OCI-LY7 (cell line): Measurements from ENCODE around the gene IL6. TPM values are rescaled to one million over a fixed set of nuclear protein-coding genes. Genes with fewer than 3 reads are reported as not detected.

Source experiments
- BruUV-seq: library from RNA; stranded (reverse); fragments of 400-500 nt; replicated peaks from 2 replicates; lab custom pipeline; 2021; lab: Mats Ljungman, UMichigan
- CTCF ChIA-PET: fragments of 300-600 bp; sonication (Branson Sonifier 250); formaldehyde crosslinking; loops from one replicate; lab custom pipeline; 2022; ENCODE audit warnings: antibody characterized with exemption; ENCODE audit not compliant: unreplicated experiment; lab: Charles Lee
- POLR2A ChIA-PET: fragments of 300-600 bp; sonication (Branson Sonifier 250); formaldehyde crosslinking; loops from one replicate; lab custom pipeline; 2022; ENCODE audit warnings: antibody characterized with exemption; lab: Charles Lee
- DNase-seq: peaks from one replicate; pipeline ENCODE4 v3.0.0-alpha.2; 2015; ENCODE audit warnings: low spot score
- H2AFZ ChIP-seq: fragments of 200-600 bp; sonication (generic), shearing (Covaris generic); 2 replicates; pipeline ENCODE4 v1.6.1; 2014; ENCODE audit warnings: mild to moderate bottlenecking, antibody characterized with exemption, low read length, moderate library complexity
- H3K27ac ChIP-seq: fragments of 200-600 bp; sonication (generic); 2 replicates; pipeline ENCODE4 v1.5.1; 2014; ENCODE audit warnings: mixed run types, low read depth, mild to moderate bottlenecking, moderate library complexity, low read length, inconsistent platforms; ENCODE audit not compliant: poor library complexity, severe bottlenecking
- H3K36me3 ChIP-seq: fragments of 200-600 bp; sonication (generic); 2 replicates; pipeline ENCODE4 v1.6.1; 2014; ENCODE audit warnings: mild to moderate bottlenecking, antibody characterized with exemption, low read length, moderate library complexity, mixed read lengths; ENCODE audit not compliant: insufficient read depth
- H3K4me1 ChIP-seq: fragments of 200-600 bp; sonication (generic); 2 replicates; pipeline ENCODE4 v1.5.1; 2014; ENCODE audit warnings: mild to moderate bottlenecking, low read length; ENCODE audit not compliant: insufficient read depth, poor library complexity, severe bottlenecking
- H3K4me2 ChIP-seq: fragments of 200-600 bp; sonication (generic); 2 replicates; pipeline ENCODE4 v1.6.1; 2014; ENCODE audit warnings: mild to moderate bottlenecking, low read length
- H3K4me3 ChIP-seq: fragments of 200-600 bp; sonication (generic); 2 replicates; pipeline ENCODE4 v1.5.1; 2014; ENCODE audit warnings: mild to moderate bottlenecking, low read depth, low read length; ENCODE audit not compliant: poor library complexity, severe bottlenecking
- H3K79me2 ChIP-seq: fragments of 200-600 bp; sonication (generic); 2 replicates; pipeline ENCODE4 v1.6.1; 2016; ENCODE audit warnings: low read depth, mild to moderate bottlenecking, low read length, moderate library complexity, mixed read lengths; ENCODE audit not compliant: insufficient read depth
- H3K9me2 ChIP-seq: fragments of 200-600 bp; sonication (generic); 2 replicates; pipeline ENCODE4 v1.6.1; 2016; ENCODE audit warnings: mild to moderate bottlenecking, low read length, mixed read lengths; ENCODE audit not compliant: insufficient read depth
- H3K9me3 ChIP-seq: fragments of 200-600 bp; sonication (generic); 2 replicates; pipeline ENCODE4 v1.6.1; 2014; ENCODE audit warnings: mild to moderate bottlenecking, mixed run types, low read length, mixed read lengths
- H4K20me1 ChIP-seq: fragments of 200-600 bp; sonication (generic); 2 replicates; pipeline ENCODE4 v1.6.1; 2014; ENCODE audit warnings: mild to moderate bottlenecking, antibody characterized with exemption, low read length, moderate library complexity, mixed read lengths; ENCODE audit not compliant: insufficient read depth
- CTCF ChIP-seq: fragments of 200-600 bp; sonication (generic); conservative IDR thresholded peaks from 2 replicates; pipeline ENCODE4 v1.5.1; 2014; ENCODE audit warnings: mild to moderate bottlenecking, antibody characterized with exemption, low read length, moderate library complexity, mixed read lengths
- EZH2phosphoT487 ChIP-seq: fragments of 200-600 bp; sonication (generic); IDR thresholded peaks from 2 replicates; pipeline ENCODE4 v1.6.1; 2018; ENCODE audit warnings: low read depth, borderline replicate concordance, mild to moderate bottlenecking, mixed run types, antibody characterized with exemption, low read length, moderate library complexity, mixed read lengths
- intact Hi-C: fragments of 100-400 bp; cut with micrococcal nuclease; formaldehyde crosslinking; loops from one replicate; pipeline ENCODE4 v1.10.0; 2022; ENCODE audit not compliant: unreplicated experiment
- total RNA-seq, 2 experiments: library from RNA; depleted of rRNA in 1 of 2; stranded (reverse); fragments of >200 nt in 1 of 2; shearing (Covaris generic) in 1 of 2; gene quantifications; 2 replicates each; pipeline ENCODE4 v1.2.3, GENCODE V29; 2014 to 2022

Gene IL6
- total RNA-seq, 2 experiments from 2014 or later: not detected

DNA sequence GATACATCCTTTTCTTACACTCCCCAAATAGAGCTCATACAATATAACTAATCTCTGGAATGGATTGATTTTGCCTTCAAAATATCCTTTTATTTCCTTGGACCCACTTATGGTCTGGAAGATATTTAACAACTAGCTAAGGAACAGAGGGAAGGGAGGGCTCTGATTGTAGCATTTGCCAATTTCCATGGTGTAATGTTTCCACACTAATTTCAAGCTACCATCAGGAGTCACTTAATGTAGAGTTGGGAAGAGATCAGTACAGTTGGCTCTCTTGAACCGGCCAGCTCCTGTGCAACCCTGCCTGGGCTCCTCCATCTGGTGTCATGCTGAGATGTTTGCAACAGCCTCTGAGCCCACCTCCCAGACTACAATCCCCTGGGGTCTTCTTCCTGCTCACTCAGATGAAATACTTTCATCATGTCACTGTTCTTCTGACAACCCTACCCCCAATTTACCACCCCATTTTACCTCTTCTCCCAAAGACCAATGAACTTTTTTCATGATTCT, 8.0 kb upstream of the IL6 start:
- Histone ChIP-seq H3K27ac (no peak overlapping the region), H3K79me2 (no peaks in the 10 kb centered on the region), H3K9me2 (no peaks in the 10 kb centered on the region), H3K4me2 (no peak overlapping the region), H3K4me3 (no peak overlapping the region), H2AFZ (no peak overlapping the region), H3K36me3 (no peaks in the 10 kb centered on the region), H3K9me3 (no peaks in the 10 kb centered on the region), H3K4me1 (peaks cover 3% of the 10 kb centered on the region), H4K20me1 (no peaks in the 10 kb centered on the region)
- BruUV-seq: no TSS peak
- CTCF ChIA-PET: no interaction called here
- POLR2A ChIA-PET: interaction anchor here (0.6 kb wide), 3 partner anchors 37 to 93 kb away, joined by 3 to 10 read pairs (median 3); no protein-coding TSS in a partner anchor
- DNase-seq: no peak
- TF ChIP-seq EZH2phosphoT487 (no peak), CTCF (no peak)
- intact Hi-C loops: no loop called here

- BruUV-seq: no TSS peak
- Histone ChIP-seq H3K4me1 (peaks cover 3% of the 10 kb centered on the region), H2AFZ (no peak overlapping the region), H3K79me2 (no peaks in the 10 kb centered on the region), H3K9me3 (no peaks in the 10 kb centered on the region), H3K4me2 (no peak overlapping the region), H3K27ac (no peak overlapping the region), H3K36me3 (no peaks in the 10 kb centered on the region), H4K20me1 (no peaks in the 10 kb centered on the region), H3K9me2 (no peaks in the 10 kb centered on the region), H3K4me3 (no peak overlapping the region)
- POLR2A ChIA-PET: no interaction called here
- intact Hi-C loops: loop anchor here (10.0 kb wide), 1 partner anchor 616 kb away; no protein-coding TSS in a partner anchor
- TF ChIP-seq EZH2phosphoT487 (no peak), CTCF (no peak)
- CTCF ChIA-PET: interaction anchor here (0.9 kb wide), 1 partner anchor 156 kb away, joined by 3 read pairs; no protein-coding TSS in a partner anchor
- DNase-seq: no peak
These were observed 5.9 kb upstream of the IL6 start for GRCh38 chr7:22720791-22721786.
